Dendritic cell treated with granulocyte-macrophage colony-stimulating factor and Interleukin-4, amounts not matched to agents 40 ng/mL and 50 ng/mL, for 4 days (primary cell): ENCODE data around the gene PSMA3.

Experiments used
- H3K27ac Mint-ChIP-seq: one replicate; pipeline ENCODE4 v1.8.0; 2022; ENCODE audit warnings: mild to moderate bottlenecking, mixed read lengths
- H3K27me3 Mint-ChIP-seq: one replicate; pipeline ENCODE4 v1.8.0; 2022; ENCODE audit warnings: mild to moderate bottlenecking, mixed read lengths
- H3K36me3 Mint-ChIP-seq: one replicate; pipeline ENCODE4 v1.8.0; 2022; ENCODE audit warnings: low read depth, mixed read lengths
- H3K4me1 Mint-ChIP-seq: one replicate; pipeline ENCODE4 v1.8.0; 2022; ENCODE audit warnings: low read depth, mixed read lengths
- H3K4me3 Mint-ChIP-seq: one replicate; pipeline ENCODE4 v1.8.0; 2022; ENCODE audit warnings: mild to moderate bottlenecking, moderate library complexity, mixed read lengths
- H3K9me3 Mint-ChIP-seq: one replicate; pipeline ENCODE4 v1.8.0; 2022; ENCODE audit warnings: mixed read lengths
- intact Hi-C: fragments of 100-400 bp; cut with micrococcal nuclease; formaldehyde crosslinking; loops from one replicate; pipeline ENCODE4 v1.15.0; 2022

PSMA3 gene

DNA sequence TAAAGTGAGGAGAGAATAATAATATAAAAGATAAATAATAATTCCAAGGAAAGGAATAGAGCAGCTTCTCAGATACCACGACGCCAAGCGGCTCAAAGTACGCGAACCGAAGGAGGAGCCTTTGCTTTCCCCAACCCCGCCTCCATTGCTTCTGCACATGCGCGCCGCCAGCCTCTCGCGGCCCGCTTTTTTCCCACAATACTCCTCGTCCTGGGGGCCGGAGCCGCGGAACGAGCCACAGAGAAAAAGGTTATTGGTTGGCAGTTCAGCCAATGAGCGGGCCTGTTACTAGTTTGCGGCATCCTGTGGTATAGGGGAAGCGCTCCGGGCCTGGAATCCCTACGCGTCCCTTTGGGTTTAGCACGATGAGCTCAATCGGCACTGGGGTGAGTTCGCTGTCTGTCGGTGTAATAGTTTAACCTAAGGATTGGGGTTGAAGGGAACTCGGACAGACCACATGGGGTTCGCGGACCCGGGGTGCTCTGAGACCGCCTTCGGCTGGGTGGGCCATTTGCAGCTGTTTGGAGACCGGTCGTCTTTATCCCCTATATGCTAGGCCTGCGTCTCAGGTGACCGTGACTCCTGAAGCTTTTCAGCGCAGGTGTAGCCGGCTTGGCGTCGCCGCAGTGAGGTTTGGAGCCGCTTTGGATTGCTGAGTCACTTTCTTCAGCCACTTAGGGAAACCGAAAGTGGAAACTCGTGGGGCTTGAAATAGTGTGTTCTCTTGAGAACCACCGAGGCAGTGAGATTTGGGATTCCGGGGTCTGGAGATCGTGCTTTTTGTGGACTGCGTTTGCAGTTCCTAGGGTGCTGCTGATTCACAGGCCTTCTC, at the start of gene PSMA3:
Gene PSMA3 (plus strand): TSS at position 288 of the 832 bp plus-strand sequence. CDS start 78 bp downstream, at position 366.
- Mint-ChIP-seq H3K27me3 (no peaks in the 10 kb centered on the region), H3K4me3 (peak within 1 kb of the TSS; percentile 95), H3K27ac (peak within 1 kb of the TSS; percentile 96), H3K4me1 (peaks cover 35% of the 10 kb centered on the region), H3K36me3 (peaks cover 39% of the 10 kb centered on the region), H3K9me3 (no peaks in the 10 kb centered on the region)
- intact Hi-C loops, result loop anchor here (1.0 to 5.0 kb wide), 4 partner anchors 38 to 183 kb away; partner anchors contain the start of genes ACTR10, KIAA0586 and TIMM9

- no peak overlapping the region for H3K4me3 Mint-ChIP-seq
- peaks cover 8% of the 10 kb centered on the region for H3K36me3 Mint-ChIP-seq
- no peaks in the 10 kb centered on the region for H3K9me3 Mint-ChIP-seq
- H3K27me3 Mint-ChIP-seq, result peaks cover 12% of the 10 kb centered on the region
- peaks cover 6% of the 10 kb centered on the region for H3K4me1 Mint-ChIP-seq
- H3K27ac Mint-ChIP-seq, result no peak overlapping the region
- intact Hi-C loops, result no loop called here
These were observed 48.4 kb upstream of the PSMA3 start for GRCh38 chr14:58196198-58196597.

GRCh38 chr14:58198086-58198485, 46.6 kb upstream of the PSMA3 start:
- Mint-ChIP-seq H3K27me3 (peaks cover 12% of the 10 kb centered on the region), H3K9me3 (no peaks in the 10 kb centered on the region), H3K4me1 (peaks cover 10% of the 10 kb centered on the region), H3K27ac (no peak overlapping the region), H3K36me3 (peaks cover 10% of the 10 kb centered on the region), H3K4me3 (no peak overlapping the region)
- intact Hi-C loops, result no loop called here

DNA sequence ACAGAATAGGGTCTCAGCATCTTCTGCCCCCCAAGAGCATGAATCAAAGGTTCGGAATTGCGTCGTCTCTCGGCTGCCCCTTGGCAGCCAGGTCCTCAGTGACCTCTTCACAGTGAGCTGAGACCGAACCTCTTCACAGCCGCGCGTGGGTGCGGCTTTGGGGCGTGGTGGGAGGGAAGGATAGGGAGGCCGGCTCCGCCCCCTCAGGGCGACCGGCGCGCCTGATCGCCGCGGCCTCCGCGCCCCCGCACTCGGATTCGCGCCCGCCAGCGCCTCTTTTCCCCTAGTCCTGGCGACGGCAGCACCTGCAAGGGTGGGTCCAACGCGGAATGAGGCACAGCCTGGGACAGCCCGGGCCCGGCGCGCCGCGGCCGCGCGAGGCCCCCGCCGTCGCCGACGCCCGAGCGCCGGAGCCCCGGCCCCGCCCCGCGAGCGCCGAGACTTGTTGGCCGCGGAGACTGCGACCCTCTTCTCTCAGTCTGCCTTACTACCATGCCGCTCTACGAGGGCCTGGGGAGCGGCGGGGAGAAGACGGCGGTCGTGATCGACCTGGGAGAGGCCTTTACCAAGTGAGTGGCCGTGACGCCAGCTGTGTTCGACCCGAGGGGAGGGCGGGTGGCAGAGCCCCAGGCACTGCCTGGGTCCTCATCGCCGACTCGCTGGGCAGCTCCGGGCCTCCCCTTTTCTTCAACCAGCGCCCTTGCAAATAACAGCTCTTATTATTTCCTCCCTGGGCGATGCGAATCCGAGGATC, 44.7 kb upstream of the PSMA3 start, which contains the start of gene ACTR10:
Gene ACTR10 (plus strand): TSS at position 424 of the 754 bp plus-strand sequence. CDS start 69 bp downstream, at position 493.
- peaks cover 12% of the 10 kb centered on the region for H3K27me3 Mint-ChIP-seq
- peak within 1 kb of the TSS; percentile 98 for H3K27ac Mint-ChIP-seq
- peaks cover 28% of the 10 kb centered on the region for H3K36me3 Mint-ChIP-seq
- peaks cover 10% of the 10 kb centered on the region for H3K4me1 Mint-ChIP-seq
- no peaks in the 10 kb centered on the region for H3K9me3 Mint-ChIP-seq
- intact Hi-C loops, result loop anchor here (1.0 to 5.0 kb wide), 2 partner anchors 42 to 97 kb away; partner anchors contain the start of gene PSMA3
- peak within 1 kb of the TSS; percentile 95 for H3K4me3 Mint-ChIP-seq

GRCh38 chr14:58200480-58200841, 44.2 kb upstream of the PSMA3 start:
- H3K27me3 Mint-ChIP-seq, result peaks cover 12% of the 10 kb centered on the region
- peaks cover 10% of the 10 kb centered on the region for H3K4me1 Mint-ChIP-seq
- H3K36me3 Mint-ChIP-seq, result peaks cover 32% of the 10 kb centered on the region
- H3K9me3 Mint-ChIP-seq, result no peaks in the 10 kb centered on the region
- peak overlapping the region; percentile 95 for H3K4me3 Mint-ChIP-seq
- peak overlapping the region; percentile 98 for H3K27ac Mint-ChIP-seq
- intact Hi-C loops, result loop anchor here (1.0 to 5.0 kb wide), 2 partner anchors 42 to 97 kb away; partner anchors contain the start of gene PSMA3

GRCh38 chr14:58200846-58201245, 43.8 kb upstream of the PSMA3 start:
- H3K4me3 Mint-ChIP-seq, result peak overlapping the region; percentile 95
- H3K9me3 Mint-ChIP-seq, result no peaks in the 10 kb centered on the region
- peak overlapping the region; percentile 98 for H3K27ac Mint-ChIP-seq
- peaks cover 34% of the 10 kb centered on the region for H3K36me3 Mint-ChIP-seq
- H3K27me3 Mint-ChIP-seq, result peaks cover 8% of the 10 kb centered on the region
- intact Hi-C loops, result loop anchor here (1.0 to 5.0 kb wide), 2 partner anchors 41 to 96 kb away; partner anchors contain the start of gene PSMA3
- H3K4me1 Mint-ChIP-seq, result peaks cover 10% of the 10 kb centered on the region

DNA sequence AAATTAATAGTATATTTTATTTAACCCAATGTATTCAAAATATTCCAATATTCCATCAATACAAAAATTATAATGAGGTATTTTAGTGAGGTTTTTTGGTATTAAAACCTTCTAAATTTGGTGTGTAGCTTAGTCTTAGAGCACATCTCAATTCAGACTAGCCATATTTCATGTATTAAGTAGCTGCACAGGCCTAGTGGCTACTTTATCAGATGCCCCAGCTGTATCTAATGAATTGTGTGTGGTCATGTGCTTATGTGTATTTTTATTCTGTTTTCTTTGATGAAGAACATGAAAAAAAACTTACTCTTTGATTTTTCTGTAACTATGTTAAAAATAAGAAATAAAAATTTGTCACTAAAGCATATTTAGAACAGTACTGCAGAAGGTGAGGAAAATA, 31.5 kb upstream of the PSMA3 start:
- no peaks in the 10 kb centered on the region for H3K27me3 Mint-ChIP-seq
- H3K27ac Mint-ChIP-seq, result no peak overlapping the region
- no peak overlapping the region for H3K4me3 Mint-ChIP-seq
- intact Hi-C loops, result no loop called here
- peaks cover 5% of the 10 kb centered on the region for H3K4me1 Mint-ChIP-seq
- H3K36me3 Mint-ChIP-seq, result peaks cover 68% of the 10 kb centered on the region
- no peaks in the 10 kb centered on the region for H3K9me3 Mint-ChIP-seq

GRCh38 chr14:58215191-58215914, 29.3 kb upstream of the PSMA3 start:
- Mint-ChIP-seq H3K36me3 (peaks cover 50% of the 10 kb centered on the region), H3K27me3 (no peaks in the 10 kb centered on the region), H3K9me3 (no peaks in the 10 kb centered on the region), H3K4me3 (no peak overlapping the region), H3K27ac (no peak overlapping the region), H3K4me1 (peaks cover 5% of the 10 kb centered on the region)
- intact Hi-C loops, result no loop called here

- H3K27me3 Mint-ChIP-seq, result no peaks in the 10 kb centered on the region
- peaks cover 50% of the 10 kb centered on the region for H3K36me3 Mint-ChIP-seq
- peaks cover 5% of the 10 kb centered on the region for H3K4me1 Mint-ChIP-seq
- H3K4me3 Mint-ChIP-seq, result no peak overlapping the region
- intact Hi-C loops, result no loop called here
- H3K9me3 Mint-ChIP-seq, result no peaks in the 10 kb centered on the region
- H3K27ac Mint-ChIP-seq, result no peak overlapping the region
These were observed 28.1 kb upstream of the PSMA3 start for GRCh38 chr14:58216544-58216943.

- no peaks in the 10 kb centered on the region for H3K4me1 Mint-ChIP-seq
- H3K4me3 Mint-ChIP-seq, result no peak overlapping the region
- H3K9me3 Mint-ChIP-seq, result no peaks in the 10 kb centered on the region
- H3K27me3 Mint-ChIP-seq, result no peaks in the 10 kb centered on the region
- H3K27ac Mint-ChIP-seq, result no peak overlapping the region
- H3K36me3 Mint-ChIP-seq, result peaks cover 68% of the 10 kb centered on the region
- intact Hi-C loops, result no loop called here
These were observed 17.4 kb upstream of the PSMA3 start for GRCh38 chr14:58227096-58227819.

GRCh38 chr14:58238252-58239243, 6.1 kb upstream of the PSMA3 start:
- Mint-ChIP-seq H3K4me3 (no peak overlapping the region), H3K9me3 (no peaks in the 10 kb centered on the region), H3K4me1 (peaks cover 6% of the 10 kb centered on the region), H3K36me3 (peaks cover 17% of the 10 kb centered on the region), H3K27ac (no peak overlapping the region), H3K27me3 (no peaks in the 10 kb centered on the region)
- intact Hi-C loops, result no loop called here
